GM12878 (cell line): ENCODE data around the gene UAP1L1. TPM values are rescaled to one million over a fixed set of nuclear protein-coding genes. Genes with fewer than 3 reads are reported as not detected.

Source experiments
- ATAC-seq: fragments of 200-7000 bp; cut with Tn5 transposase; 3 replicates; pipeline ENCODE4 v1.9.1; 2020; ENCODE audit warnings: mild to moderate bottlenecking, moderate library complexity
- BruUV-seq: library from RNA; stranded (reverse); fragments of 400-500 nt; replicated peaks from 2 replicates; lab custom pipeline; 2021; lab: Mats Ljungman, UMichigan
- CTCF ChIA-PET: fragments of 300-600 bp; sonication (Branson Sonifier 250); formaldehyde crosslinking; extraction: SDS; loops from one replicate; lab custom pipeline; 2021; ENCODE audit warnings: inconsistent platforms; lab: Yijun Ruan, JAX
- POLR2A ChIA-PET: fragments of 350-600 bp; formaldehyde crosslinking; extraction: SDS; loops from one replicate; lab custom pipeline; 2021; ENCODE audit warnings: inconsistent platforms; lab: Charles Lee
- RAD21 ChIA-PET: fragments of 300-600 bp; sonication (Branson Sonifier 250); formaldehyde crosslinking; loops from one replicate; lab custom pipeline; 2023; ENCODE audit warnings: antibody characterized with exemption; ENCODE audit not compliant: unreplicated experiment; lab: Charles Lee
- SMC1A ChIA-PET: fragments of 300-600 bp; sonication (Branson Sonifier 250); formaldehyde crosslinking; loops from one replicate; lab custom pipeline; 2023; ENCODE audit not compliant: unreplicated experiment, uncharacterized antibody; lab: Charles Lee
- DNase-seq: peaks from one replicate; pipeline ENCODE4 v3.0.0-alpha.2; 2011; ENCODE audit warnings: low read depth, low spot score
- FAIRE-seq: peaks from 3 replicates; lab custom pipeline; 2011; peaks lifted over from hg19 to GRCh38; lab: Jason Lieb, UNC
- H2AFZ ChIP-seq: 2 replicates; pipeline ENCODE4 v1.6.0; 2011; ENCODE audit warnings: low read depth, low read length, control low read depth; ENCODE audit not compliant: control insufficient read depth
- H3K27ac ChIP-seq: 2 replicates; pipeline ENCODE4 v1.5.1; 2011; ENCODE audit warnings: control low read depth; ENCODE audit not compliant: control insufficient read depth, insufficient read depth
- H3K27me3 ChIP-seq, 2 experiments: replicated peaks in 1 of 2; 2 replicates each; pipeline versions ENCODE4 v1.6.0 to v1.6.1; 2011; ENCODE audit warnings: low read length in 1 of 2; ENCODE audit not compliant: control insufficient read depth in 2 of 2, insufficient read depth in 2 of 2
- H3K36me3 ChIP-seq, 2 experiments: 2 replicates each; pipeline ENCODE4 v1.5.1; 2011; ENCODE audit warnings: low read length in 1 of 2; ENCODE audit not compliant: control insufficient read depth in 2 of 2, insufficient read depth in 2 of 2
- H3K4me1 ChIP-seq: 2 replicates; pipeline ENCODE4 v1.6.1; 2011; ENCODE audit warnings: mild to moderate bottlenecking, low read length, moderate library complexity, mixed read lengths; ENCODE audit not compliant: control insufficient read depth, insufficient read depth
- H3K4me2 ChIP-seq: 2 replicates; pipeline ENCODE4 v1.6.0; 2011; ENCODE audit warnings: control low read depth; ENCODE audit not compliant: control insufficient read depth, insufficient read depth
- H3K4me3 ChIP-seq: fragments of 200-600 bp; sonication (generic); 2 replicates; pipeline ENCODE4 v1.5.1; 2016
- H3K79me2 ChIP-seq: 2 replicates; pipeline ENCODE4 v1.6.0; 2011; ENCODE audit warnings: low read length; ENCODE audit not compliant: control insufficient read depth, insufficient read depth
- H3K9ac ChIP-seq: 2 replicates; pipeline ENCODE4 v1.8.0; 2011; ENCODE audit warnings: low read length, control low read depth, mixed read lengths; ENCODE audit not compliant: control insufficient read depth, insufficient read depth
- H3K9me3 ChIP-seq: replicated peaks from 3 replicates; pipeline ENCODE4 v1.5.1; 2011; ENCODE audit warnings: mild to moderate bottlenecking, low read length; ENCODE audit not compliant: control insufficient read depth, insufficient read depth
- H4K20me1 ChIP-seq: 2 replicates; pipeline ENCODE4 v1.6.0; 2011; ENCODE audit not compliant: control insufficient read depth, insufficient read depth
- BMI1 ChIP-seq: fragments of 450-650 bp; IDR thresholded peaks from 2 replicates; pipeline ENCODE4 v1.6.1; 2016; ENCODE audit warnings: mild to moderate bottlenecking, moderate library complexity, borderline replicate concordance
- CREB1 ChIP-seq: IDR thresholded peaks from 2 replicates; pipeline ENCODE4 v1.6.1; 2012; ENCODE audit warnings: low read depth, mild to moderate bottlenecking, inconsistent platforms
- EP300 ChIP-seq, 2 experiments: fragments of 150-350 bp in 1 of 2; IDR thresholded peaks; 2 replicates each; pipeline ENCODE4 v1.6.1; 2011 to 2012; ENCODE audit warnings: low read depth in 2 of 2, low read length in 2 of 2, borderline replicate concordance in 1 of 2, improper control_type of control experiment in 1 of 2, inconsistent platforms in 1 of 2; ENCODE audit not compliant: control insufficient read depth in 1 of 2
- HDGF ChIP-seq: fragments of 450-650 bp; IDR thresholded peaks from 2 replicates; pipeline ENCODE4 v1.6.1; 2016; ENCODE audit warnings: antibody characterized with exemption
- LARP7 ChIP-seq: fragments of 450-650 bp; IDR thresholded peaks from 2 replicates; pipeline ENCODE4 v1.6.1; 2017; ENCODE audit warnings: mild to moderate bottlenecking
- MXI1 ChIP-seq: fragments of 150-350 bp; IDR thresholded peaks from 2 replicates; pipeline ENCODE4 v1.6.1; 2011; ENCODE audit warnings: low read depth, mild to moderate bottlenecking, inconsistent platforms, low read length, improper control_type of control experiment
- NFXL1 ChIP-seq: fragments of 450-650 bp; IDR thresholded peaks from 2 replicates; pipeline ENCODE4 v1.6.1; 2017; ENCODE audit warnings: antibody characterized with exemption, mild to moderate bottlenecking, borderline replicate concordance
- POU2F2 ChIP-seq: IDR thresholded peaks from 3 replicates; pipeline ENCODE4 v1.6.1; 2011; ENCODE audit warnings: low read depth, mild to moderate bottlenecking, low read length, borderline replicate concordance
- RBBP5 ChIP-seq: fragments of 200-600 bp; sonication (generic); conservative IDR thresholded peaks from 2 replicates; pipeline ENCODE4 v1.6.1; 2016
- SIN3A ChIP-seq: IDR thresholded peaks from 2 replicates; pipeline ENCODE4 v1.6.1; 2012; ENCODE audit warnings: low read depth, low read length, improper control_type of control experiment
- YBX1 ChIP-seq: fragments of 450-650 bp; IDR thresholded peaks from 2 replicates; pipeline ENCODE4 v1.6.1; 2016; ENCODE audit warnings: antibody characterized with exemption
- YY1 ChIP-seq: IDR thresholded peaks from 2 replicates; pipeline ENCODE4 v1.6.1; 2011; ENCODE audit warnings: low read depth, mild to moderate bottlenecking, low read length
- WGBS: methylation state at CpG from one replicate; pipeline ENCODE4 v1.1.6; 2016; ENCODE audit warnings: low lambda C conversion rate; ENCODE audit not compliant: insufficient replicate concordance, insufficient coverage; ENCODE audit errors: missing lambda C conversion rate; 5-methylcytosine and 5-hydroxymethylcytosine counted together
- in situ Hi-C: fragments of 300-500 bp; cut with MboI; formaldehyde crosslinking; loops from 9 replicates; pipeline ENCODE4 v1.14.3; 2018; ENCODE audit warnings: mixed read lengths
- intact Hi-C: fragments of 100-400 bp; cut with micrococcal nuclease; formaldehyde crosslinking; loops from one replicate; pipeline ENCODE4 v1.14.2; 2022; ENCODE audit not compliant: unreplicated experiment
- polyA plus RNA-seq, 11 experiments: library from polyadenylated mRNA; depleted of rRNA in 4 of 11; unstranded in 6 of 11; stranded (reverse) in 5 of 11; fragments of >200 nt; fragmentation: Nextera tagmentation in 4 of 11; fragmentation: Illumina TruSeq in 1 of 11; extraction: Ambion mirVana in 4 of 11; extraction: Trizol in 1 of 11; gene quantifications; 1 replicate in 1 of 11; 2 replicates in 10 of 11; pipeline versions ENCODE4 v1.2.1 to v1.2.3, GENCODE V29; 2011 to 2016; ENCODE audit warnings: inconsistent platforms in 2 of 11, missing spikeins in 2 of 11, low read depth in 1 of 11
- total RNA-seq, 4 experiments: library from RNA; depleted of rRNA in 3 of 4; stranded (reverse); fragments of >200 nt in 3 of 4; fragmentation: Illumina TruSeq in 1 of 4; extraction: Trizol in 1 of 4; gene quantifications; 2 replicates each; pipeline versions ENCODE4 v1.2.1 to v1.2.3, GENCODE V29; 2013 to 2021
- TF ChIP-seq, protein P1 (sequence below): IDR thresholded peaks from 2 replicates; pipeline ENCODE4 v1.6.1; 2011; ENCODE audit warnings: low read depth, low read length, improper control_type of control experiment, borderline replicate concordance
- TF ChIP-seq, protein P2 (sequence below): IDR thresholded peaks from 2 replicates; pipeline ENCODE4 v1.6.1; 2012; ENCODE audit warnings: low read depth, low read length, improper control_type of control experiment
- TF ChIP-seq, protein P3 (sequence below): fragments of 450-650 bp; IDR thresholded peaks from 2 replicates; pipeline ENCODE4 v1.6.1; 2017; ENCODE audit warnings: mild to moderate bottlenecking, moderate library complexity

The UAP1L1 gene
- total and polyA plus RNA-seq, 10 of the 15 experiments (the other 5 are each of a cell fraction or from before 2014, with no cell fraction given): 0.29 to 15.7 (median 5.8) TPM

DNA sequence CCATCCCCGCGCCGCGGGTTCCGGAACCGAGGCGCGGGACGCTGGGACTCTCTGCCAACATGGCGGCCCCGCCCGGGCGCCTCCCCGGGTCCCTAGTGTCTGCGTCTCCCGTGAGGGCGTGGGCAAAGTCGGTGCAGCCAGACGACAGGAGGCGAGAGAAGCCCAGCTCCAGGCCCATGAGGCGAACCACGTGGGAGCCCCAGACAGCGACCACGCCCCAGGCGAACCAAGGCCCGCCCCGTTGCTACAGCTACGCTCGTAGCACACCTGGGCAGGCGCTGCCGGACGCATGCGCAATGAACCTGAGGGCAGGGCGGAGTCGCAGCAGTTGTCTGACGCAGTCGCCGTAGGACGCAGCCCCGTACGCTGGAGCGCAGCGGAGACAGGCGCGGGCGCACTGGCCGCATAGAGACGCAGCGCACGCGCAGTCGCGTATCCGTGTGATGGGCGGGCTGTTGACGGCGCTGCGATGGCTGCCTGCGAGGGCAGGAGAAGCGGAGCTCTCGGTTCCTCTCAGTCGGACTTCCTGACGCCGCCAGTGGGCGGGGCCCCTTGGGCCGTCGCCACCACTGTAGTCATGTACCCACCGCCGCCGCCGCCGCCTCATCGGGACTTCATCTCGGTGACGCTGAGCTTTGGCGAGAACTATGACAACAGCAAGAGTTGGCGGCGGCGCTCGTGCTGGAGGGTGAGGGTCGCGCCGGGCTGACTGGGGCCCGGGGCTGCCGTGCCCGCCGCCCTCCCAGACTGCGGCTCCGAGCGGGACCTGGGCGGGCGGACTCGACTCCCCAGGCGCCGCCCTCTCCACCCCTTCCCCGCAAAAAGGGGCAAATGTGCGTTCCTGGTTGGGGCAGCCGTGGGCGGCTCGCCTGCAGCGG, 9.5 kb downstream of the UAP1L1 start, which contains the start of gene MAN1B1:
Gene MAN1B1 (plus strand): TSS at position 455 of the 878 bp plus-strand sequence. CDS start 15 bp downstream, at position 470.
- Histone ChIP-seq H3K4me2 (peak within 1 kb of the TSS; percentile 96), H3K79me2 (peaks cover 10% of the 10 kb centered on the region), H2AFZ (peak within 1 kb of the TSS; percentile 83), H3K4me1 (peaks cover 29% of the 10 kb centered on the region), H3K27me3 (no peaks in the 10 kb centered on the region), H3K27ac (peak within 1 kb of the TSS; percentile 90), H3K36me3 (peaks cover 0 to 3% of the 10 kb centered on the region in 2 experiments; a peak in 2 of 4 replicates), H4K20me1 (no peaks in the 10 kb centered on the region), H3K9me3 (no peaks in the 10 kb centered on the region), H3K4me3 (peak within 1 kb of the TSS; percentile 83), H3K9ac (peak within 1 kb of the TSS; percentile 87)
- ChIA-PET POLR2A (interaction anchor here (0.5 to 2.7 kb wide), 22 partner anchors 10 to 359 kb away, joined by 3 to 38 read pairs (median 6); partner anchors contain the start of genes ANAPC2, DPP7, NDOR1 and NOXA1), RAD21 (interaction anchor here (0.7 to 2.7 kb wide), 12 partner anchors 9 to 188 kb away, joined by 3 to 32 read pairs (median 4); partner anchors contain the start of genes DPP7, SAPCD2 and UAP1L1), SMC1A (interaction anchor here (0.8 to 2.8 kb wide), 7 partner anchors 9 to 154 kb away, joined by 3 to 30 read pairs (median 6); partner anchors contain the start of genes SAPCD2, TUBB4B and UAP1L1), CTCF (interaction anchor here (0.6 to 5.0 kb wide), 15 partner anchors 9 to 462 kb away, joined by 3 to 80 read pairs (median 4); partner anchors contain the start of gene SAPCD2)
- intact Hi-C loops (no loop called here), in situ Hi-C loops (no loop called here)
- DNase-seq (peak; percentile 99), ATAC-seq (peak; percentile 83), FAIRE-seq (peak; percentile 99)
- WGBS: under 1% methylated on average over 100 of the region's 101 CpGs
- no TSS peak for BruUV-seq
- TF ChIP-seq, protein P1, sequence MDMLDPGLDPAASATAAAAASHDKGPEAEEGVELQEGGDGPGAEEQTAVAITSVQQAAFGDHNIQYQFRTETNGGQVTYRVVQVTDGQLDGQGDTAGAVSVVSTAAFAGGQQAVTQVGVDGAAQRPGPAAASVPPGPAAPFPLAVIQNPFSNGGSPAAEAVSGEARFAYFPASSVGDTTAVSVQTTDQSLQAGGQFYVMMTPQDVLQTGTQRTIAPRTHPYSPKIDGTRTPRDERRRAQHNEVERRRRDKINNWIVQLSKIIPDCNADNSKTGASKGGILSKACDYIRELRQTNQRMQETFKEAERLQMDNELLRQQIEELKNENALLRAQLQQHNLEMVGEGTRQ: peak; percentile 74
- no peak for TF ChIP-seq YBX1
- TF ChIP-seq POU2F2: 0 out of 3 replicates have a peak, but pooled peaks have one; percentile 6
- no peak for TF ChIP-seq EP300 (IDR thresholded peaks at IDR 0.05; ENCODE audit: borderline replicate concordance in 1 of 2, control insufficient read depth in 1 of 2, low read depth in 2 of 2, low read length in 2 of 2)
- TF ChIP-seq SIN3A: 0 out of 2 replicates have a peak, but pooled peaks have one; percentile 57
- peak; percentile 71; the same call in 1 of the 2 replicates for TF ChIP-seq LARP7
- peak; percentile 94 for TF ChIP-seq YY1
- TF ChIP-seq MXI1: peak; percentile 99
- peak; percentile 75; the same call in 1 of the 2 replicates for TF ChIP-seq CREB1
- TF ChIP-seq BMI1: peak; percentile 96
- TF ChIP-seq, protein P2, sequence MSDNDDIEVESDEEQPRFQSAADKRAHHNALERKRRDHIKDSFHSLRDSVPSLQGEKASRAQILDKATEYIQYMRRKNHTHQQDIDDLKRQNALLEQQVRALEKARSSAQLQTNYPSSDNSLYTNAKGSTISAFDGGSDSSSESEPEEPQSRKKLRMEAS: peak; percentile 93
- TF ChIP-seq, protein P3, sequence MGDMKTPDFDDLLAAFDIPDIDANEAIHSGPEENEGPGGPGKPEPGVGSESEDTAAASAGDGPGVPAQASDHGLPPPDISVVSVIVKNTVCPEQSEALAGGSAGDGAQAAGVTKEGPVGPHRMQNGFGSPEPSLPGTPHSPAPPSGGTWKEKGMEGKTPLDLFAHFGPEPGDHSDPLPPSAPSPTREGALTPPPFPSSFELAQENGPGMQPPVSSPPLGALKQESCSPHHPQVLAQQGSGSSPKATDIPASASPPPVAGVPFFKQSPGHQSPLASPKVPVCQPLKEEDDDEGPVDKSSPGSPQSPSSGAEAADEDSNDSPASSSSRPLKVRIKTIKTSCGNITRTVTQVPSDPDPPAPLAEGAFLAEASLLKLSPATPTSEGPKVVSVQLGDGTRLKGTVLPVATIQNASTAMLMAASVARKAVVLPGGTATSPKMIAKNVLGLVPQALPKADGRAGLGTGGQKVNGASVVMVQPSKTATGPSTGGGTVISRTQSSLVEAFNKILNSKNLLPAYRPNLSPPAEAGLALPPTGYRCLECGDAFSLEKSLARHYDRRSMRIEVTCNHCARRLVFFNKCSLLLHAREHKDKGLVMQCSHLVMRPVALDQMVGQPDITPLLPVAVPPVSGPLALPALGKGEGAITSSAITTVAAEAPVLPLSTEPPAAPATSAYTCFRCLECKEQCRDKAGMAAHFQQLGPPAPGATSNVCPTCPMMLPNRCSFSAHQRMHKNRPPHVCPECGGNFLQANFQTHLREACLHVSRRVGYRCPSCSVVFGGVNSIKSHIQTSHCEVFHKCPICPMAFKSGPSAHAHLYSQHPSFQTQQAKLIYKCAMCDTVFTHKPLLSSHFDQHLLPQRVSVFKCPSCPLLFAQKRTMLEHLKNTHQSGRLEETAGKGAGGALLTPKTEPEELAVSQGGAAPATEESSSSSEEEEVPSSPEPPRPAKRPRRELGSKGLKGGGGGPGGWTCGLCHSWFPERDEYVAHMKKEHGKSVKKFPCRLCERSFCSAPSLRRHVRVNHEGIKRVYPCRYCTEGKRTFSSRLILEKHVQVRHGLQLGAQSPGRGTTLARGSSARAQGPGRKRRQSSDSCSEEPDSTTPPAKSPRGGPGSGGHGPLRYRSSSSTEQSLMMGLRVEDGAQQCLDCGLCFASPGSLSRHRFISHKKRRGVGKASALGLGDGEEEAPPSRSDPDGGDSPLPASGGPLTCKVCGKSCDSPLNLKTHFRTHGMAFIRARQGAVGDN: peak; percentile 40; the same call in 1 of the 2 replicates
- peak; percentile 99 for TF ChIP-seq HDGF
- no peak for TF ChIP-seq NFXL1
- no peak for TF ChIP-seq RBBP5
